NCI-H2227 (cell line): ENCODE measurements around the gene GIGYF2.

Experiments used
- DNase-seq: peaks from one replicate; lab custom pipeline; 2025; ENCODE audit not compliant: unreplicated experiment; lab: John Stamatoyannopoulos, UW

The GIGYF2 gene

GRCh38 chr2:232859385-232859916 is 162.3 kb downstream of the GIGYF2 start:
- DNase-seq = no peak

GRCh38 chr2:232860593-232861241 is 163.6 kb downstream of the GIGYF2 start:
- DNase-seq = no peak

GRCh38 chr2:232861353-232861752 is 164.2 kb downstream of the GIGYF2 start:
- no peak for DNase-seq

- no peak for DNase-seq
Measured at GRCh38 chr2:232863996-232864395, 166.9 kb downstream of the GIGYF2 start.

GRCh38 chr2:232865165-232865564 is 168.0 kb downstream of the GIGYF2 start:
- DNase-seq = no peak

- no peak for DNase-seq
Measured at GRCh38 chr2:232866104-232866503, 169.0 kb downstream of the GIGYF2 start.

GRCh38 chr2:232869138-232870017 is 172.2 kb downstream of the GIGYF2 start:
- no peak for DNase-seq

- DNase-seq = no peak
Measured at GRCh38 chr2:232870018-232870765, 173.1 kb downstream of the GIGYF2 start, which contains the start of gene SNORC. Gene SNORC, plus strand, starts transcription at chr2:232870264. Its CDS starts 78 bp downstream, at chr2:232870342.

GRCh38 chr2:232870766-232871371 is 173.7 kb downstream of the GIGYF2 start:
- no peak for DNase-seq

GRCh38 chr2:232871418-232871834 is 174.3 kb downstream of the GIGYF2 start:
- DNase-seq = no peak

- no peak for DNase-seq
Measured at GRCh38 chr2:232871835-232872736, 175.0 kb downstream of the GIGYF2 start.

GRCh38 chr2:232872826-232873225 is 175.7 kb downstream of the GIGYF2 start:
- no peak for DNase-seq

- DNase-seq = no peak
Measured at GRCh38 chr2:232873292-232873908, 176.3 kb downstream of the GIGYF2 start.

GRCh38 chr2:232873909-232874641 is 176.9 kb downstream of the GIGYF2 start:
- no peak for DNase-seq

- no peak for DNase-seq
Measured at GRCh38 chr2:232874677-232875223, 177.6 kb downstream of the GIGYF2 start.

GRCh38 chr2:232875256-232876121 is 178.4 kb downstream of the GIGYF2 start:
- peak; percentile 33 for DNase-seq
